ENCODE data around the gene NKAIN1.

DNA sequence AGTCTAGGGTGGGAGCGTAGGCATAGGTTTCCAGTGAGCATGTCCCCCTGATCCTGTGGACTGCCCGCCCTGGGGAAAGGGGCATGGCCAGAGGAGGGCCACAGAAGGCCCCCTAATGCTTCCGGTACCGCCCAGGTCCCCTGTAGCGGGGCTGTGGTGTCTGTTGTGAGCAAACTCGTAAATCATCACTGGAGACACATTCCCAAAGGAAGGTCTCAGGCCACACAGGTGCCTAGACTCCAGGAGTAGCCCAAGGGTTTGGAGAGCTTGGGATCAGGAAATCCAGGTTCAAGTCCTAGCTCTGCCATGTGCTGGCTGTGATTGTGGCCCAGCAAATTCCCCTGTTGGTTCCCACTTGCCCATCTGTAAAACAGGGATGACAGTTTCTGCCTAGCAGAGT is 20.2 kb downstream of the NKAIN1 start:
- TF ChIP-seq, protein P1, sequence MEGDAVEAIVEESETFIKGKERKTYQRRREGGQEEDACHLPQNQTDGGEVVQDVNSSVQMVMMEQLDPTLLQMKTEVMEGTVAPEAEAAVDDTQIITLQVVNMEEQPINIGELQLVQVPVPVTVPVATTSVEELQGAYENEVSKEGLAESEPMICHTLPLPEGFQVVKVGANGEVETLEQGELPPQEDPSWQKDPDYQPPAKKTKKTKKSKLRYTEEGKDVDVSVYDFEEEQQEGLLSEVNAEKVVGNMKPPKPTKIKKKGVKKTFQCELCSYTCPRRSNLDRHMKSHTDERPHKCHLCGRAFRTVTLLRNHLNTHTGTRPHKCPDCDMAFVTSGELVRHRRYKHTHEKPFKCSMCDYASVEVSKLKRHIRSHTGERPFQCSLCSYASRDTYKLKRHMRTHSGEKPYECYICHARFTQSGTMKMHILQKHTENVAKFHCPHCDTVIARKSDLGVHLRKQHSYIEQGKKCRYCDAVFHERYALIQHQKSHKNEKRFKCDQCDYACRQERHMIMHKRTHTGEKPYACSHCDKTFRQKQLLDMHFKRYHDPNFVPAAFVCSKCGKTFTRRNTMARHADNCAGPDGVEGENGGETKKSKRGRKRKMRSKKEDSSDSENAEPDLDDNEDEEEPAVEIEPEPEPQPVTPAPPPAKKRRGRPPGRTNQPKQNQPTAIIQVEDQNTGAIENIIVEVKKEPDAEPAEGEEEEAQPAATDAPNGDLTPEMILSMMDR (IDR thresholded peaks at IDR 0.05 in 2 of 3, conservative IDR thresholded peaks at IDR 0.05 in 1 of 3; ENCODE audit: borderline replicate concordance in 1 of 3, insufficient read depth in 1 of 3, low read depth in 2 of 3, low read length in 2 of 3) = no peak
- TF ChIP-seq EZH2 (IDR thresholded peaks at IDR 0.05) (no peak), SIN3A (IDR thresholded peaks at IDR 0.05; ENCODE audit: low read depth) (no peak), POLR2A (IDR thresholded peaks at IDR 0.05; ENCODE audit: borderline replicate concordance, extremely low read depth, insufficient read depth, insufficient read length) (no peak), RAD21 (IDR thresholded peaks at IDR 0.05; ENCODE audit: low read depth) (no peak), POLR2AphosphoS5 (IDR thresholded peaks at IDR 0.05; ENCODE audit: low read depth, low read length) (no peak), CEBPB (IDR thresholded peaks at IDR 0.05; ENCODE audit: low read depth) (no peak), TCF7L2 (IDR thresholded peaks at IDR 0.05; ENCODE audit: borderline replicate concordance, extremely low read depth, insufficient read depth, insufficient read length) (no peak), EGR1 (IDR thresholded peaks at IDR 0.05; ENCODE audit: low read depth) (no peak), CBX3 (IDR thresholded peaks at IDR 0.05; ENCODE audit: low read depth) (no peak), SRF (IDR thresholded peaks at IDR 0.05; ENCODE audit: low read depth) (no peak)
- TF ChIP-seq, protein P2, sequence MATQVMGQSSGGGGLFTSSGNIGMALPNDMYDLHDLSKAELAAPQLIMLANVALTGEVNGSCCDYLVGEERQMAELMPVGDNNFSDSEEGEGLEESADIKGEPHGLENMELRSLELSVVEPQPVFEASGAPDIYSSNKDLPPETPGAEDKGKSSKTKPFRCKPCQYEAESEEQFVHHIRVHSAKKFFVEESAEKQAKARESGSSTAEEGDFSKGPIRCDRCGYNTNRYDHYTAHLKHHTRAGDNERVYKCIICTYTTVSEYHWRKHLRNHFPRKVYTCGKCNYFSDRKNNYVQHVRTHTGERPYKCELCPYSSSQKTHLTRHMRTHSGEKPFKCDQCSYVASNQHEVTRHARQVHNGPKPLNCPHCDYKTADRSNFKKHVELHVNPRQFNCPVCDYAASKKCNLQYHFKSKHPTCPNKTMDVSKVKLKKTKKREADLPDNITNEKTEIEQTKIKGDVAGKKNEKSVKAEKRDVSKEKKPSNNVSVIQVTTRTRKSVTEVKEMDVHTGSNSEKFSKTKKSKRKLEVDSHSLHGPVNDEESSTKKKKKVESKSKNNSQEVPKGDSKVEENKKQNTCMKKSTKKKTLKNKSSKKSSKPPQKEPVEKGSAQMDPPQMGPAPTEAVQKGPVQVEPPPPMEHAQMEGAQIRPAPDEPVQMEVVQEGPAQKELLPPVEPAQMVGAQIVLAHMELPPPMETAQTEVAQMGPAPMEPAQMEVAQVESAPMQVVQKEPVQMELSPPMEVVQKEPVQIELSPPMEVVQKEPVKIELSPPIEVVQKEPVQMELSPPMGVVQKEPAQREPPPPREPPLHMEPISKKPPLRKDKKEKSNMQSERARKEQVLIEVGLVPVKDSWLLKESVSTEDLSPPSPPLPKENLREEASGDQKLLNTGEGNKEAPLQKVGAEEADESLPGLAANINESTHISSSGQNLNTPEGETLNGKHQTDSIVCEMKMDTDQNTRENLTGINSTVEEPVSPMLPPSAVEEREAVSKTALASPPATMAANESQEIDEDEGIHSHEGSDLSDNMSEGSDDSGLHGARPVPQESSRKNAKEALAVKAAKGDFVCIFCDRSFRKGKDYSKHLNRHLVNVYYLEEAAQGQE (IDR thresholded peaks at IDR 0.05; ENCODE audit: low read depth) = no peak
- TF ChIP-seq, protein P3, sequence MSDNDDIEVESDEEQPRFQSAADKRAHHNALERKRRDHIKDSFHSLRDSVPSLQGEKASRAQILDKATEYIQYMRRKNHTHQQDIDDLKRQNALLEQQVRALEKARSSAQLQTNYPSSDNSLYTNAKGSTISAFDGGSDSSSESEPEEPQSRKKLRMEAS (IDR thresholded peaks at IDR 0.05) = no peak
